DND-41 (cell line): ENCODE data around the gene CPEB1.

Source experiments
- EZH2 ChIP-seq: IDR thresholded peaks from 3 replicates; pipeline ENCODE4 v1.6.1; 2012; ENCODE audit warnings: borderline replicate concordance, low read depth, mild to moderate bottlenecking, moderate library complexity, low read length, inconsistent platforms; ENCODE audit not compliant: severe bottlenecking
- TF ChIP-seq, protein P1 (sequence below): IDR thresholded peaks from 2 replicates; pipeline ENCODE4 v1.5.1; 2012; ENCODE audit warnings: borderline replicate concordance, low read length, moderate library complexity, mild to moderate bottlenecking; ENCODE audit not compliant: poor library complexity, severe bottlenecking; ENCODE audit errors: extremely low read depth

DNA sequence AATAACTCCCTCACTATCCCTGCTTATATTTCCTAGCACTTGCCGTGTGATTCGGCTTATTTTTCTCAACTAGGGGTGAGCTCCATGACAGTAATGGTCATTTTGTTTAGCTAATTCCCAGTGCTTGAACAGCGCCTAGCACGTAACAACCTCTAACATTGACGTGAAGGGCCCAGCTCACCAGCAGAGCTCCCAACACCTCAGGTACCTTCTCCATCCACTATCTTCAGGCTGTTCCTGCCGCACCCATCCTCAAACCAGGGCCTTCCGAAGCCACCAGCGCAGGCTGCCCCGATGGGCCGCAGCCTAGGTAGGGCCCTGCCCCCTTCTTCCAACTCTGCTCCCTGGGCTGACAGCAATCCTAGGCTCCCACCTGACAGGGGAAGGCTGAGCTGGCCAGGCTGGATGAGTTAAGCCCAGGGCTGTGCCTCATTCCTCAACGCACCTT is 106.2 kb downstream of the CPEB1 start:
- no peak for TF ChIP-seq EZH2
- TF ChIP-seq, protein P1, sequence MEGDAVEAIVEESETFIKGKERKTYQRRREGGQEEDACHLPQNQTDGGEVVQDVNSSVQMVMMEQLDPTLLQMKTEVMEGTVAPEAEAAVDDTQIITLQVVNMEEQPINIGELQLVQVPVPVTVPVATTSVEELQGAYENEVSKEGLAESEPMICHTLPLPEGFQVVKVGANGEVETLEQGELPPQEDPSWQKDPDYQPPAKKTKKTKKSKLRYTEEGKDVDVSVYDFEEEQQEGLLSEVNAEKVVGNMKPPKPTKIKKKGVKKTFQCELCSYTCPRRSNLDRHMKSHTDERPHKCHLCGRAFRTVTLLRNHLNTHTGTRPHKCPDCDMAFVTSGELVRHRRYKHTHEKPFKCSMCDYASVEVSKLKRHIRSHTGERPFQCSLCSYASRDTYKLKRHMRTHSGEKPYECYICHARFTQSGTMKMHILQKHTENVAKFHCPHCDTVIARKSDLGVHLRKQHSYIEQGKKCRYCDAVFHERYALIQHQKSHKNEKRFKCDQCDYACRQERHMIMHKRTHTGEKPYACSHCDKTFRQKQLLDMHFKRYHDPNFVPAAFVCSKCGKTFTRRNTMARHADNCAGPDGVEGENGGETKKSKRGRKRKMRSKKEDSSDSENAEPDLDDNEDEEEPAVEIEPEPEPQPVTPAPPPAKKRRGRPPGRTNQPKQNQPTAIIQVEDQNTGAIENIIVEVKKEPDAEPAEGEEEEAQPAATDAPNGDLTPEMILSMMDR, result no peak
